ENCODE data around the gene HIP1R.
A peak's percentile ranks its signal among the peaks of the same experiment; 100 is the strongest.

The HIP1R gene

GRCh38 chr12:122834104-122834920 lies 945 bp upstream of the HIP1R start:
- DNase-seq, result peak; percentile 61 to 66

DNA sequence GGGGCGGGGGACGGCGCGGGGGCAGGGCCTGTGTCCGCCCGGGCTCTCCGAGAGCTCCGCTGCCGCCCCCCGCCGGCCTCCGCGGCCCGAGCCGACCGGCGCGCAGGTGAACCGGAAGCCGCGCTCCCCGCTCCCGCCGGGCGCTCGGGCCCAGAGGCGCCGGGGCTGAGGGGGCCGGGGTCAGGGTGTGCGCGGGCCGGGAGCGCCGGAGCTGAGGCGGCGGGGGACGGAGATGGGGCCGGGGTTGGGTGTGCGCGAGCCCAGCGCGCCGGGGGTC lies 431 bp downstream of the HIP1R start:
- peak; percentile 26 to 28 for DNase-seq

GRCh38 chr12:122836027-122836921 lies 1.0 kb downstream of the HIP1R start:
- peak in 1 of 2 experiments; percentile 58 for DNase-seq

GRCh38 chr12:122837306-122838265 lies 2.3 kb downstream of the HIP1R start:
- peak; percentile 58 to 71 for DNase-seq

DNA sequence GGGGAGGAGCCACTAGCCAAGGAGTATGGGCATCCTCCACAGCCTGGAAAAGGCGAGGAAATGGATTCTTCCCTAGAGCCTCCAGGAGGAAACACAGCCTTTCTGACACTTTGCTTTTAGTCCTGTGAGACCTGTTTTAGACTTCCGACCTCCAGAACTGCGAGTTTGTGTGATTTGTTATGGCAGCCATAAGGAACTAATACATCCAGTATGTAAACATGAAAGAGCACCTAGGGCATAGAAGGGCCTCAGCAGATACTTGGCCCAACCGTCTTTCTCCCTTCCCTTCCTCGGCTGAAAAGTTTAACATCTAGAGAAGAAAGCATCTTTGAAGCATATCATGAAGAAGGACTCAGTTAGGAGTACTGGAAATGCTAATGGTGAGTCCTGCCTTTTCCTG lies 3.6 kb downstream of the HIP1R start:
- no peak for DNase-seq

DNA sequence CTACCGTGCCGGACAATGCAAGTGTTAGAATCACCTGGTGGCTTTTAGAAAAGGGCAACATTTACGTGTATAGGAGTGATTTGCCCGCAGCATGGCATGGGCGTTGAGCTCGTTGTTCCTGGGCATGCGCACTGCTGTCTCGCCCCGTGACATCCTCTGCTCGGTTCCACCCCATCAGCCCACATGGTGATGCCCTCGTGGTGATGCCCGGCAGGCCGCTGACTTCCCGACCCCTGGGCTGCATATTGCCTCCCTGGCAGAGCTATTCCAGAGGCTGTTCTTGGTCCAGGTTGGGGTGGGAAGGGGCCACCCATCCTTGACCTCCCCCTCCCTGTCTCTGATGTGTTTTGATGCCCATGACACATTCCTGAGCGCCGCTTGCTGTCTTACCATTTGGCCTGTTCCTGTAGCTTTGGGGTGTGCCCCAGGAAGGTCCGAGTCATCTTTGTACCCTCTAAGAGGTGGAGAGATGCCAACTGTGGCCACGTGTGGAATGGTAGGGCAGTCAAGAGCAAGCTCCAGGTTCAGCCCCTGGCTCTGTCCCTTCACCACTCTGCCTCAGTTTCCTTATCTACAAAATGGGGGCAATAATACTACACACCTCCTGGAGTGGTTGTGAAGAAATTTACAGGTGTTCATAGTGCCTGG lies 4.8 kb downstream of the HIP1R start:
- no peak for DNase-seq

GRCh38 chr12:122840580-122841513 lies 5.6 kb downstream of the HIP1R start:
- DNase-seq, result no peak

DNA sequence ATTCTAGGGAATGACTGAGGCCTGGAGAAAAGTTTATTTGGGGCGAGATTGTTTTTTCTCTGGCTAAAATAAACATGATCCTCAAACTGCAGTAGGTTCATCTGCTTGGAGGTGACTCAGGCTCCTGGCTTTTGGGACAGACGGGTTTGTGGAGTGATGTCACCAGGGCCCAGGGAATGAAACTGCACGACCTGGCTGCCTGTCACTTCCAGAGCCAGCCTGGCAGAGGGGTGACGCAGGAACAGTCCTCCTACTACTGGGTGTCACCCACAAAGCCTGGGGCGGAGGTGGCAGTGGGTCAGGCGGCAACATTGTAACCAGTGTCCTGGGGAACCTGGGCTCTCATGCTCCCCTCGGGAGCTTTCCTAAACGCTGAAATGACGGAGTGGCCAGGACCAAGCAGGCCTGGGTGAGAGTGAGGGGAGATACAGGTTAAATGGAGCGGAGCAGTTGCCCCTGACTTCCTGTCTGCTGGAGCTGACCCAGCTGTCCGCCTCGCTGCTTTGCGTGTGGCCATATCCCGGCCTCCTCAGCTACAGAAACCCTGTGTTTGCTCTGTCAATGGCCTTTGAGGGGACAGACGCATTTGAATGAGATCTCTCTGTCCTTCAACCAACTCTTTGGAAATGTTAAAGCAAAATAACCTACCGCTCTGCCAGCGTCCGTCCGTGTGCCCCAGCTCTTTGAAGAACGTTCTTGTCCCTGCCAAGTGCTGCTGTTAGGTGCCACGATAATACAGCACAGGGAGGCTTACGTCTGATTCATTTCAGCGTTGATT lies 6.5 kb downstream of the HIP1R start:
- DNase-seq, result no peak

GRCh38 chr12:122842505-122843405 lies 7.5 kb downstream of the HIP1R start:
- no peak for DNase-seq

DNA sequence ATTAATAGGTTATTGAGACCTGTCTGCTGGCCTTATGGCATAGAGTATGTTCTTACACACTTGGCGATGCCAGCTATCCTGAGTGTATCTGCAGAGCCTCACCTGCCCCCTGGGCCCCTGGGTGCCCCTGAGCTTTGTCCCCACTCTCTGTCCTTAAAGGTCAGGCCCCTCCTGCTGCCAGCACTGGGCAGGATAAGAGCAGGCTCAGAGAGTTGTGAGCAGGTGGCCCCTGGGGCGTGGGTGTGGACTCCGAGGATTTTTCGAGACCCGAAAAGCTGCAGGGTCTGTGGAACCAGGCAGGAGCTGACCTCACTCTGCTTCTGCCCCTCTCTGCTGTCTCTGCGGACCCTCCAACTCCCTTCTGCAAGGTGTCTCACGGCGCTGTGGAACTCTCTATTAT lies 8.2 kb downstream of the HIP1R start:
- no peak for DNase-seq

GRCh38 chr12:122844366-122844971 lies 9.2 kb downstream of the HIP1R start:
- DNase-seq, result no peak

- no peak for DNase-seq
These were observed 10.0 kb downstream of the HIP1R start for GRCh38 chr12:122845041-122845864.

DNA sequence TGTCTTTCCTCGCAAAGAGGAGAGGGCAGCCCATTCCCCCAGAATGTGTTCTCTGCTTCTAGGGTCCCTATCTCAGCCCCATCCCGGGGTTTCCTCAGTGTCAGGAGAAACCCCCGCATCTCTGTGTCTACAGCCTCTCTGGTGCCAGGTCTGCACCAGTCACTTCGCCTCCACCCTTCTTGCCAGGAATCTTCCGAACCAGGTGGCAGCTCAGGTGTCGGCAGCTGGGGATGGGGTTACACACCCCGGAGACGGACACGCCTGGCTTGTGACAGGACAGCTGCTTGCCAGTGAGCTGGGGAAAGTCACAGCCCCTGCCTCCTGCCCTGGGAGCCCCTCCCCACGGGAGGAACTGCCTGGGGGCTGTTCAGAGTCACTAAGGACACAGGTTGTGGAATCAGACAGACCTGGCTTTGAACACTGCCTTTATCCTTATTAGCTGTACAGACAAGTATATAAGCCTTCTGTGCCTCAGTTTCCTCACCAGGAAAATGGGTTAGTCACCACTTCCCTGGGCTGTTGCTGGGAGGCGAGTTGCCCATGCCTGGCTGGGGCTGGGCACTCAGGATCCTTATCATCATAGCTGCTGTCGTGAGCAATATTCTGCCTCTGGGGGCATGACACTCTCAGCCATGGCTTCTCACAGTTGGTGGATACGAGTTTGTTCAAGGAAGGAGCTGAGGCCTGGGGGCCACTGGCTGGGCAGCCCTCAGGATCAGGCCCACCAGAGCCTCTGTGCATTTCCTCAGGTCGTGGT lies 10.8 kb downstream of the HIP1R start:
- no peak for DNase-seq

GRCh38 chr12:122846622-122847515 lies 11.6 kb downstream of the HIP1R start:
- DNase-seq, result no peak

- no peak for DNase-seq
These were observed 12.2 kb downstream of the HIP1R start for GRCh38 chr12:122847516-122847836.

DNA sequence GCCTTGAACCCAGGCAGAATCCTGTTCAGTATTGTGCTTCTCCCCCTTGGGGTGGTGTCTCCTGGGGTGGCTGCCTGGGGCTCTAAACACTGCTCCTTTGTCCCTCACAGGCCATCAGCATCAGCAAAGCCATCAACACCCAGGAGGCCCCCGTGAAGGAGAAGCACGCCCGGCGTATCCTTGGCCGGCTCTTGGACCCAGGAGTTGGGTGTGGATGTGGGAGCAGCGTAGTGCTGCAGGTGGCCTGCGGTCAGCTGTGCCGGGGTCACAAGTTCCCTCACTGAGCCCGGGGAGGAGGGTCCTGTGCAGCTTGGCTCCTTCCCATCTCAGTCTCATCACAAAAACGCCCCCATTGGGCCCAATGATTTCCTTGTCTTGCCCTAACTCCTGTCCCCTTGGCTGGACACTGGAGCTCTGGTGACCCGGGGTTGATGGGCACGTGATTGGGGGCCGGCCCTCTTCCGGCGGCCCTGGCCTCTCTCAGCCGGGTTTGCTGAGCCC lies 12.7 kb downstream of the HIP1R start:
- DNase-seq, result no peak
